Testis (tissue), 3 donors: ENCODE data around the gene SCRT2. TPM values are rescaled to one million over a fixed set of nuclear protein-coding genes. Genes with fewer than 3 reads are reported as not detected.

Experiments used
- DNase-seq: peaks from one replicate; pipeline ENCODE4 v3.0.0-alpha.2; 2019
- H3K27ac ChIP-seq, 2 donors: fragments of 200-600 bp; sonication (generic); one replicate each; pipeline ENCODE4 v1.5.1; 2019
- H3K27me3 ChIP-seq: fragments of 200-600 bp; sonication (generic); one replicate; pipeline ENCODE4 v1.5.1; 2019
- H3K36me3 ChIP-seq: fragments of 200-600 bp; sonication (generic); one replicate; pipeline ENCODE4 v1.5.1; 2017; ENCODE audit warnings: low read depth; ENCODE audit errors: missing control alignments
- H3K4me1 ChIP-seq: fragments of 200-600 bp; sonication (generic); one replicate; pipeline ENCODE4 v1.5.1; 2019
- H3K4me3 ChIP-seq, 2 donors: fragments of 200-600 bp; sonication (generic); one replicate each; pipeline ENCODE4 v1.5.1; 2017 to 2019
- H3K9me3 ChIP-seq: fragments of 200-600 bp; sonication (generic); one replicate; pipeline ENCODE4 v1.5.1; 2017
- POLR2A ChIP-seq: fragments of 450-650 bp; IDR thresholded peaks from one replicate; pipeline ENCODE4 v1.6.1; 2017; ENCODE audit warnings: antibody characterized with exemption, mild to moderate bottlenecking, moderate library complexity
- WGBS, 2 donors: methylation state at CpG; one replicate each; pipeline ENCODE4 v1.1.5; 2018; 5-methylcytosine and 5-hydroxymethylcytosine counted together
- intact Hi-C: fragments of 100-400 bp; cut with DNase I; formaldehyde crosslinking; loops from one replicate; pipeline ENCODE4 v1.15.1; 2023; ENCODE audit warnings: low total_unique reads
- polyA plus RNA-seq: library from polyadenylated mRNA; stranded (reverse); fragments of 350-450 nt; fragmentation: Illumina TruSeq; extraction: RNeasy Lipid Tissue Mini Kit (QIAGEN cat#74804); gene quantifications from one replicate; pipeline ENCODE4 v1.2.3, GENCODE V29; 2014; ENCODE audit warnings: low read depth, low replicate concordance; ENCODE audit not compliant: insufficient read depth
- total RNA-seq, 2 donors: library from RNA; depleted of rRNA; stranded (reverse); fragments of >200 nt; gene quantifications; one replicate each; pipeline ENCODE4 v1.2.3, GENCODE V29; 2016
- TF ChIP-seq, protein P1 (sequence below), 3 experiments: fragments of 450-650 bp in 2 of 3; fragments of 200-600 bp in 1 of 3; sonication (generic) in 1 of 3; IDR thresholded peaks; one replicate each; pipeline ENCODE4 v1.5.1; 2016 to 2019; ENCODE audit warnings: antibody characterized with exemption in 3 of 3, mild to moderate bottlenecking in 2 of 3, moderate library complexity in 1 of 3

Gene SCRT2
- total and polyA plus RNA-seq, 3 donors from 2014 or later: 0.13 to 0.39 (median 0.19) TPM

DNA sequence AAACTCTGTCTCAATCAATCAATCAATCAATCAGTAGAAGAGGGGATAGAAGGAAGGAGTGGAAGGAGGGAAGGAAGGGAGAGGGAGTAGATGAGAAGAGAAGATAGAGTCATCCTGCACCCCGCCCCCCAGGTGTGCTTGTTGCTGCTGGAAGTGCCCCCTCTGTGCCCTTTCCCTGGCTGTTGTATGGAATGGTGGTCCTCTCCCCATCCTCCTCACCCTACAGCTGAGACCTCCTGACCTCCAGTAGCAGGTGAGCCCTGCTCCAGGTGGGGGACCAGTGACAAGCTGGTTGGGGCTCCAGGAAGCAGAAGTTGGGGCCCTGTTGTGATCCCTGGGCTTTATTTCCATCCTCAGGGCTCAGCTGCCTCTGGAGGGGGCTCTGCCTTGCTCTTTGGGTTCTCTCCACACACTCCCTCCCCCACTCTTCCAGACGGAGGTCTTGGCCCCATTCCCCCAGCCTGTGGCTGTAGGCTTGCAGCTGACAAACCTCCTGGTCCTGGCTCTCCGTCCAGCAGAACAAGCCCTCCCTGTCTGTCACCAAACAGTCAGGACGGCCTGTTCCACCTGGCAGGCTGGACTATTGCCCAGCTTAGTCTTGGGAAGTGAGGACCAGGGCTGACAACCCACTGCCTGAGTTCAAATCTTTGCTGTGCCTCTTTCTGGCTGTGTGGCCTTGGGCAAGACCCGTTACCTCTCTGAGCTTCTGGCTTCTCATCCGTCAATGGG lies 26.0 kb upstream of the SCRT2 start:
- Histone ChIP-seq H3K27me3 (no peaks in the 10 kb centered on the region), H3K9me3 (no peaks in the 10 kb centered on the region), H3K4me3 (no peak overlapping the region), H3K4me1 (peaks cover 4% of the 10 kb centered on the region), H3K27ac (no peak overlapping the region), H3K36me3 (no peaks in the 10 kb centered on the region)
- no peak for DNase-seq
- TF ChIP-seq POLR2A: no peak
- TF ChIP-seq, protein P1, sequence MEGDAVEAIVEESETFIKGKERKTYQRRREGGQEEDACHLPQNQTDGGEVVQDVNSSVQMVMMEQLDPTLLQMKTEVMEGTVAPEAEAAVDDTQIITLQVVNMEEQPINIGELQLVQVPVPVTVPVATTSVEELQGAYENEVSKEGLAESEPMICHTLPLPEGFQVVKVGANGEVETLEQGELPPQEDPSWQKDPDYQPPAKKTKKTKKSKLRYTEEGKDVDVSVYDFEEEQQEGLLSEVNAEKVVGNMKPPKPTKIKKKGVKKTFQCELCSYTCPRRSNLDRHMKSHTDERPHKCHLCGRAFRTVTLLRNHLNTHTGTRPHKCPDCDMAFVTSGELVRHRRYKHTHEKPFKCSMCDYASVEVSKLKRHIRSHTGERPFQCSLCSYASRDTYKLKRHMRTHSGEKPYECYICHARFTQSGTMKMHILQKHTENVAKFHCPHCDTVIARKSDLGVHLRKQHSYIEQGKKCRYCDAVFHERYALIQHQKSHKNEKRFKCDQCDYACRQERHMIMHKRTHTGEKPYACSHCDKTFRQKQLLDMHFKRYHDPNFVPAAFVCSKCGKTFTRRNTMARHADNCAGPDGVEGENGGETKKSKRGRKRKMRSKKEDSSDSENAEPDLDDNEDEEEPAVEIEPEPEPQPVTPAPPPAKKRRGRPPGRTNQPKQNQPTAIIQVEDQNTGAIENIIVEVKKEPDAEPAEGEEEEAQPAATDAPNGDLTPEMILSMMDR (IDR thresholded peaks at IDR 0.05): no peak
- 49 to 77% methylated on average over 6 of the region's 6 CpGs for WGBS, 2 donors
- intact Hi-C loops: no loop called here

DNA sequence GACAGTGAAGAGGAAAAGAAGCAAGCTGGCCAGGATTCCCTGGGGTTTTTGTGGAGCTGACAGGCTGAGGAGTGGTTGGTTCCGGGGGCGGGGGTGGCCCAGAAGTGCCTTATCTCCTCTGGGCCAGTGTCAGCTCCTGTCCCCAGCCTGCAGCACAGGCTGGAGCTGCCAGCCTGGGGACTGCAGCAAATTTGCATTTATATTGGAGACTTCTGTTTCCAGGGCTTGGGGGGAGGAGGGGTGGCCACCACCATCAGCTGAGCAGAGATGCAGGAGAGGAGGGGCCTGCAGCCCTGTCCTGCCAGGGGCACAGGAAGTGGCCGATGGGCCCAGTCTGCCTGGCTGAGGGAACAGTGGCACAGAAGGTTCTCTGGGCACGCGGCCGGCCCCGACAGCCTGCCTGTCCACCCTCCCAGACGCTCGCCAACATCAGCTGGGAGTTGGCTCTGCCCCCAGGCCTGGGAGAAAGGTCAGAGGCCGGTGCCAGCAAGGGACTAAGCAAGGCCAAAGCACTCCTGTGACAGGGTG lies 24.3 kb upstream of the SCRT2 start:
- no peak overlapping the region for H3K27ac ChIP-seq
- intact Hi-C loops: no loop called here
- no peak overlapping the region for H3K4me3 ChIP-seq
- no peak for TF ChIP-seq POLR2A
- TF ChIP-seq, protein P1 (IDR thresholded peaks at IDR 0.05): no peak
- H3K36me3 ChIP-seq: no peaks in the 10 kb centered on the region
- H3K4me1 ChIP-seq: peaks cover 4% of the 10 kb centered on the region
- no peaks in the 10 kb centered on the region for H3K27me3 ChIP-seq
- DNase-seq: peak; percentile 60
- H3K9me3 ChIP-seq: no peaks in the 10 kb centered on the region
- WGBS, 2 donors: 64 to 82% methylated on average over 10 of the region's 10 CpGs

DNA sequence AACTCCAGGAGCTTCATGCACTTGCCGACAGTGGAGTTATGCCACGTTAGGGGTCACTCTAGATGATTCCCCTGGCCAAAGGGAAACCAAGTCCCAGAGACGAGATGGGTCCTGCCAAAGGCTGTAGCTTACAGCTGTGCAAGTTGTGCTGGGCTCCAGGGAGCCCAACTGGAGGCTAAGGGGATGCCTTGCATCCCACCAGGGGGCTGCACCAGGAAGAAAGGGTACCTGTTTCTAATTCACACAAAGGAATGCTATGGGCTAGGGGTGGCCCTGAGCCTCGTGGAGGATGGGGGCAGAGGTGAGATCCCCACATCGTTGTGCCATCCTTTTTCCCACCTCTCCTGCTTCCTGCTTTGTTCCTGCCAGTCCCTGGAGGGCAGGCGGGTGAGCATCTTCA lies 23.7 kb upstream of the SCRT2 start:
- intact Hi-C loops: no loop called here
- no peak overlapping the region for H3K27ac ChIP-seq
- no peak for DNase-seq
- TF ChIP-seq POLR2A: no peak
- TF ChIP-seq, protein P1 (IDR thresholded peaks at IDR 0.05): no peak
- WGBS, 2 donors: 58 to 64% methylated on average over 6 of the region's 6 CpGs
- no peaks in the 10 kb centered on the region for H3K9me3 ChIP-seq
- no peaks in the 10 kb centered on the region for H3K36me3 ChIP-seq
- H3K27me3 ChIP-seq: no peaks in the 10 kb centered on the region
- H3K4me3 ChIP-seq: no peak overlapping the region
- peaks cover 4% of the 10 kb centered on the region for H3K4me1 ChIP-seq

DNA sequence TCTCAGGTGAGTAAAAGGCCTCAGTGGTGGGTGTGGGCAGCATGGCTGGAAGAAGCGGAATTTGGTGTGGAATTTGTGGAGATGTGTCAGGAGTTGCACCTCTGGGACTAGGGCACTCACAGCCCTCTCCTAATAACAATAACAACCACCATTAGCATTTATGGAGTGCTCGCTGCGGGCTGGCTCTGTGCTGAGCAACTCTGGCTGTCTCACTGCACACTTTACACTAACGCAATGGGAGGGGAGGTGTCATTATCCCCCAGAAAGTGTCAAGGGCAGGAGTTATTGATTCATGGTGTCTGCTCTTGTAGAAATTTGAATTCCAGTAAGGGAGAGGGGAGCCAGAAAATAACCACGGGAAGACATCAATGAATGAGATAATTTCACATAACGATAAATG lies 22.7 kb upstream of the SCRT2 start:
- Histone ChIP-seq H3K36me3 (no peaks in the 10 kb centered on the region), H3K4me1 (peaks cover 4% of the 10 kb centered on the region), H3K27ac (no peak overlapping the region), H3K27me3 (no peaks in the 10 kb centered on the region), H3K9me3 (no peaks in the 10 kb centered on the region), H3K4me3 (no peak overlapping the region)
- TF ChIP-seq, protein P1 (IDR thresholded peaks at IDR 0.05): no peak
- TF ChIP-seq POLR2A: no peak
- WGBS, 2 donors: 71 to 77% methylated on average over 6 of the region's 6 CpGs
- no peak for DNase-seq
- intact Hi-C loops: no loop called here

DNA sequence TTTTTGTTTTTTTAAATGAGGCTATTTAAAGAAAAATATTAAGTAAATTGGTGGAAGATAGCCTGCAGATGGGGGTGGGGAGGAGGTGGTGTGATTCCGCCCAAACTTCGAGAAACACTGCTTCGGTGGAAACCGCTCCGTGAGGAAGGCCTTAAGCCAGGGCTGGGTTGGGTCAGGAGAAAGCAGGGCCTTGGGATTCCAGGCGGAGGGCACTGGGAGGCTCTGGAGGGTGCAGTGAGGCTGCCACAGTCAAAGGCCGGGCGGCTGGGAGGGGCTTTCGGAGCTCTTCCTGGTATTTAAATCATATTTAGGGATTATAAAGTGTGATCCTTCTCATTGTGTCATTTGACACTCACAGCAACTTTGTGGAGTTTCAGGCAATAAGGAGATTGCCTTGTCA lies 22.2 kb upstream of the SCRT2 start:
- intact Hi-C loops: no loop called here
- H3K36me3 ChIP-seq: no peaks in the 10 kb centered on the region
- WGBS, 2 donors: 79% methylated on average over 9 of the region's 9 CpGs
- H3K27me3 ChIP-seq: no peaks in the 10 kb centered on the region
- H3K4me1 ChIP-seq: peaks cover 4% of the 10 kb centered on the region
- no peak for DNase-seq
- H3K4me3 ChIP-seq: no peak overlapping the region
- TF ChIP-seq POLR2A: no peak
- TF ChIP-seq, protein P1 (IDR thresholded peaks at IDR 0.05): no peak
- no peaks in the 10 kb centered on the region for H3K9me3 ChIP-seq
- no peak overlapping the region for H3K27ac ChIP-seq
